AG09309 (cell line): ENCODE measurements around the gene SASH1.
"Not testable (repeated sequence)": the region's sequence is repeated elsewhere in the genome, so short reads cannot be mapped to it uniquely, and the experiment has no call there.

Experiments
- DNase-seq: peaks from one replicate; pipeline ENCODE4 v3.0.0-alpha.2; 2010; ENCODE audit warnings: low read depth
- H3K4me3 ChIP-seq: 2 replicates; pipeline ENCODE4 v1.5.1; 2011; ENCODE audit warnings: mild to moderate bottlenecking, low read depth, low read length, moderate library complexity; ENCODE audit not compliant: control insufficient read depth
- CTCF ChIP-seq: IDR thresholded peaks from 2 replicates; pipeline ENCODE4 v1.5.1; 2011; ENCODE audit warnings: mild to moderate bottlenecking, low read depth, low read length, inconsistent platforms; ENCODE audit not compliant: insufficient read depth, control insufficient read depth; ENCODE audit errors: missing control alignments

The SASH1 gene

GRCh38 chr6:148374040-148374774, 31.6 kb downstream of the SASH1 start:
- DNase-seq, result no peak
- H3K4me3 ChIP-seq, result no peak overlapping the region
- TF ChIP-seq CTCF, result no peak

DNA sequence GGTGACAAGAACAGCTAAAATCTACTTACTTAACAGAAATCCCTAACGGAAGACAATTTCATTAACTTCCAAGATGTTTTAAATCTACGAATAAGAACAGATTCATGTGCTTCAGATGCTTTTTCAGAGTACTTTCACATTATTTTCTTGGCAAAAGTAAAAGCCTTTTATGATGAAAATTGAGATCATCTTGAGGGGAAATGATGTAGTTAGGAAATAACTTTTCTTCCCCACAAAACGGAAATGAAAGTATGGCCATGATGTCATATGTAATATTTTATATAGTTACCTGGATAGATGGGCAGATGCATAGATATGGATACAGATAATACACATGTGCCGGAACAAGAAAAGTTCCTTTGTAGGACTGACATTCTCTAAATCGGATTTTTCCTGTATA, 32.8 kb downstream of the SASH1 start:
- TF ChIP-seq CTCF, result no peak
- no peak for DNase-seq
- no peak overlapping the region for H3K4me3 ChIP-seq

GRCh38 chr6:148379481-148379880, 36.8 kb downstream of the SASH1 start:
- no peak overlapping the region for H3K4me3 ChIP-seq
- DNase-seq, result no peak
- no peak for TF ChIP-seq CTCF

GRCh38 chr6:148379966-148380713, 37.5 kb downstream of the SASH1 start:
- no peak overlapping the region for H3K4me3 ChIP-seq
- DNase-seq, result no peak
- TF ChIP-seq CTCF, result no peak

DNA sequence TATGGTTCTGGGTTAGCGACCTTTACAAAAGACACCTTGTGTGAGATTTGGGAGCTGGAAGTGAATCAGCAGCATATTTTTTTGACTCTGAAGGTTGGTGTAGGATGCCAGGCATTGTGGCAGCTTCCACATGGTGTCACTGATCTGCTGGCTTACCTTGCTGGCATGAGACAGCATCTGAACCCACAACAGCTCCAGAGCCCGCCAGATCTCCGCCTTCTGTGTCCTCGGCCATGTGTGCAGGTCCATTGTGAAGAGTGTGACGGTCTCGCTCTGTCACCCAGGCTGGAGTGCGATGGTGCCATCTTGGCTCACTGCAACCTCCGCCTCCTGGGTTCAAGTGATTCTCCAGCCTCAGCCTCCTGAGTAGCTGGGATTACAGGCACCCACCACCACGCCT, 39.4 kb downstream of the SASH1 start:
- not testable (repeated sequence) for DNase-seq, H3K4me3 ChIP-seq

DNA sequence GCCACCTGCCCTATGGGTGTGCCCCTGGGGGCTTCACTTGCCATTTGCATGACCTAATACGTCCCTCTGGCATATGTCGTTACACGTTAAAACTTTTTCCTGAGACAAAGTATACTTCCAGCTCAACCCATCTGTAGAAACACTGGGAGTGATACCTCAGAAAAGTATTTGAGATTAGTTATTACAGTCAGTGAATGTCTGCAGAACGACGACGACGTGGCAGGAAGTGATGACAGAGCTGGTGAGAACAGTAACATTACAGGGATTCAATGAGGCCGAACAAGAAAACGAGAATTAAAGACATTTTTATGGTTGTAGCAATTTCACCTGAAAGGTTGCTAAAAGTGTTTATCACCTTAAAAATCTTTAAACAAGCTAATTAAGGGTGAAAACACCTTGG, 40.2 kb downstream of the SASH1 start:
- TF ChIP-seq CTCF, result no peak
- no peak overlapping the region for H3K4me3 ChIP-seq
- no peak for DNase-seq

DNA sequence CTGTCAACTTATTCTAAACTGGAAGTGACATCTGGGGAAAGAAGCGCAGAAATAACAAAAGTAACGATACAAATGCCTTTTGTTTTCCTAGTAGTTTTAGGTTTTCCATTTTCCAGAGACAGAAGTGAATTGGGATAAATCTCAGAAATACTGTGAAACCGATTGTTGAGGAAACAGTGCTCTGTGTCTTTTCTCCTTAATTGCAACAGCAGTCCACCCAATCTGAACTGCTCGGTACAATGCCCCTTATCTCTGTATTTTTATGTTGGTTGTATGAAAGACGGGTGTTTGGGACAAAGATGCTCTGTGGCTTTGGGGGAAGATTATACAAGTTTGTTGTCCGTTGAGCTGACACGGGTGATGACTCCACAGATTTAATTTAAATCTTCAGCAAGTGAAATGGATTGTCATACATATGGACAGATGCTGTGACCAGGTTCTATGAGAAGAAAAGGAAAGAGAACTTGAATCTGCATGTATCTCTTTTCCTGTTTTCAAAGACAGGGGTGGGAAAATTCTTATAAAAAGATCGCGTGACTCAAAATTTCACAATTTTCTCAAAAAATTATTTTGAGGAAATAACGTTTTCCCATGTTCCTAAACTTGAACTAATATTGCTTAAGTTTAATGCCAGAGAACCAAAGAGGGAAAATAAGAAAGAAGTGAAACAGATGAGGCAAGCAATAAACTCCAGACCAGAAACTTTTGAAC, 41.2 kb downstream of the SASH1 start:
- DNase-seq, result no peak
- no peak overlapping the region for H3K4me3 ChIP-seq
- no peak for TF ChIP-seq CTCF
